GM18511 (cell line): ENCODE results near the gene TECPR1.

Experiments
- ATAC-seq: cut with Tn5 transposase; IDR thresholded peaks from one replicate; pipeline ENCODE4 v1.9.1; 2021; ENCODE audit warnings: mild to moderate bottlenecking, moderate library complexity; ENCODE audit not compliant: unreplicated experiment

The TECPR1 gene

GRCh38 chr7:98213888-98214810 lies 37.9 kb downstream of the TECPR1 start:
- no peak for ATAC-seq

GRCh38 chr7:98213296-98213887 lies 38.6 kb downstream of the TECPR1 start:
- no peak for ATAC-seq

GRCh38 chr7:98212532-98213041 lies 39.4 kb downstream of the TECPR1 start:
- ATAC-seq = no peak

GRCh38 chr7:98211676-98212531 lies 40.1 kb downstream of the TECPR1 start:
- ATAC-seq = no peak

- ATAC-seq = peak; percentile 54
Observed at GRCh38 chr7:98211221-98211675, 40.8 kb downstream of the TECPR1 start, which contains the start of gene BHLHA15. Gene BHLHA15 (plus strand): TSS chr7:98211439. CDS start chr7:98212310, 871 bp downstream.

- ATAC-seq = no peak
Observed at GRCh38 chr7:98210513-98211220, 41.4 kb downstream of the TECPR1 start.

GRCh38 chr7:98209166-98209920 lies 42.7 kb downstream of the TECPR1 start:
- no peak for ATAC-seq

- ATAC-seq = no peak
Observed at GRCh38 chr7:98206451-98207330, 45.3 kb downstream of the TECPR1 start.

- ATAC-seq = no peak
Observed at GRCh38 chr7:98205162-98205845, 46.7 kb downstream of the TECPR1 start.

- no peak for ATAC-seq
Observed at GRCh38 chr7:98204670-98205069, 47.4 kb downstream of the TECPR1 start.

GRCh38 chr7:98203964-98204605 lies 47.9 kb downstream of the TECPR1 start:
- ATAC-seq = no peak

- peak; percentile 48 for ATAC-seq
Observed at GRCh38 chr7:98203261-98203963, 48.6 kb downstream of the TECPR1 start.

- peak; percentile 94 for ATAC-seq
Observed at GRCh38 chr7:98202367-98203195, 49.5 kb downstream of the TECPR1 start.

GRCh38 chr7:98200364-98200763 lies 51.7 kb downstream of the TECPR1 start:
- peak; percentile 38 for ATAC-seq

GRCh38 chr7:98199131-98199530 lies 52.9 kb downstream of the TECPR1 start:
- ATAC-seq = no peak
